Fibroblast of villous mesenchyme (primary cell): Measurements from ENCODE around the gene B4GALNT4. TPM values are rescaled to one million over a fixed set of nuclear protein-coding genes. Genes with fewer than 3 reads are reported as not detected.
"Not testable (repeated sequence)": the region's sequence is repeated elsewhere in the genome, so short reads cannot be mapped to it uniquely, and the experiment has no call there.

ENCODE experiments used
- DNase-seq: peaks from one replicate; pipeline ENCODE4 v3.0.0-alpha.2; 2010; ENCODE audit warnings: low read depth
- H3K4me3 ChIP-seq: 2 replicates; pipeline ENCODE4 v1.5.1; 2011; ENCODE audit warnings: low read depth, mild to moderate bottlenecking, low read length
- total RNA-seq: library from RNA; depleted of rRNA; stranded (reverse); fragments of >200 nt; gene quantifications from 2 replicates; pipeline ENCODE4 v1.2.3, GENCODE V29; 2012
- TF ChIP-seq, protein P1 (sequence below): IDR thresholded peaks from 2 replicates; pipeline ENCODE4 v1.5.1; 2012; ENCODE audit warnings: low read depth, mild to moderate bottlenecking, low read length; ENCODE audit not compliant: insufficient read depth

The B4GALNT4 gene
- total RNA-seq, 1 donor, result 0.43 TPM

DNA sequence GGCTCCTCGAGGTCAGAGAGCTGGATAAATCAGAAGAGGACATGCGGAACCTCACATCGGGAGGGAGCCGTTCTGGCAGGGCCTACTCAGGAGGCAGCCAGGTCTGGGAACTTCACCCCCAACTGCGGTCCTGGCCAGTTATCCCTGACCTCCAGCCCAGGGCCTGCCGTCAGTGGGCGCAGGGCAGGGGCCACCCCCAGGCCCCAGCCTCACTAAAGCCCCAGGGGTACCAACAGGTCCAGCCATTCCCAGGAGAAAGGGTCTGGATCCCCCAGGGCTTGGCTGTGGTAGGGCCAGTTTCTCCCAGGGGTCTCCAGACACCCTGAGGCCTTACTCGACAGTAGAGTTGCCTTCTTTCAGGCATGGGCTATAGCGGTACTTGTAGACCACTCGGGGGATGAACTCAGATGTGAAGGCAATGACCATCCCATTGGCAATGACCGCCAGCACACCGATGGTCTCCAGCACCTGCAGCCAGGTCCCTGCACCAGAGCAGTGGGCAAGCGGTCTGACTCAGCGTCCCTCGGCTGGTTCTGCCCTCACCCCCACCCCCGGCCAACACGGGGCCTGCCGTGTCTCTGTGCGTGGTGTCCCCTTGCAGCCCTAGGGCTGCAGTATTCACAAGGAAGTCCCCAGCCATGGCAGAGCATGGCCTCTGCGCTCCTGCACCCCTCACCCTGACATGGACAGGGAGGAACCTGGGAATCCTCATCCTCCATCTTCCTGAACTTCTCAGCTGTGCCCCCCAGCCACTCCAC, 50.1 kb downstream of the B4GALNT4 start:
- DNase-seq, result no peak
- TF ChIP-seq, protein P1, sequence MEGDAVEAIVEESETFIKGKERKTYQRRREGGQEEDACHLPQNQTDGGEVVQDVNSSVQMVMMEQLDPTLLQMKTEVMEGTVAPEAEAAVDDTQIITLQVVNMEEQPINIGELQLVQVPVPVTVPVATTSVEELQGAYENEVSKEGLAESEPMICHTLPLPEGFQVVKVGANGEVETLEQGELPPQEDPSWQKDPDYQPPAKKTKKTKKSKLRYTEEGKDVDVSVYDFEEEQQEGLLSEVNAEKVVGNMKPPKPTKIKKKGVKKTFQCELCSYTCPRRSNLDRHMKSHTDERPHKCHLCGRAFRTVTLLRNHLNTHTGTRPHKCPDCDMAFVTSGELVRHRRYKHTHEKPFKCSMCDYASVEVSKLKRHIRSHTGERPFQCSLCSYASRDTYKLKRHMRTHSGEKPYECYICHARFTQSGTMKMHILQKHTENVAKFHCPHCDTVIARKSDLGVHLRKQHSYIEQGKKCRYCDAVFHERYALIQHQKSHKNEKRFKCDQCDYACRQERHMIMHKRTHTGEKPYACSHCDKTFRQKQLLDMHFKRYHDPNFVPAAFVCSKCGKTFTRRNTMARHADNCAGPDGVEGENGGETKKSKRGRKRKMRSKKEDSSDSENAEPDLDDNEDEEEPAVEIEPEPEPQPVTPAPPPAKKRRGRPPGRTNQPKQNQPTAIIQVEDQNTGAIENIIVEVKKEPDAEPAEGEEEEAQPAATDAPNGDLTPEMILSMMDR, result no peak
- H3K4me3 ChIP-seq, result no peak overlapping the region

DNA sequence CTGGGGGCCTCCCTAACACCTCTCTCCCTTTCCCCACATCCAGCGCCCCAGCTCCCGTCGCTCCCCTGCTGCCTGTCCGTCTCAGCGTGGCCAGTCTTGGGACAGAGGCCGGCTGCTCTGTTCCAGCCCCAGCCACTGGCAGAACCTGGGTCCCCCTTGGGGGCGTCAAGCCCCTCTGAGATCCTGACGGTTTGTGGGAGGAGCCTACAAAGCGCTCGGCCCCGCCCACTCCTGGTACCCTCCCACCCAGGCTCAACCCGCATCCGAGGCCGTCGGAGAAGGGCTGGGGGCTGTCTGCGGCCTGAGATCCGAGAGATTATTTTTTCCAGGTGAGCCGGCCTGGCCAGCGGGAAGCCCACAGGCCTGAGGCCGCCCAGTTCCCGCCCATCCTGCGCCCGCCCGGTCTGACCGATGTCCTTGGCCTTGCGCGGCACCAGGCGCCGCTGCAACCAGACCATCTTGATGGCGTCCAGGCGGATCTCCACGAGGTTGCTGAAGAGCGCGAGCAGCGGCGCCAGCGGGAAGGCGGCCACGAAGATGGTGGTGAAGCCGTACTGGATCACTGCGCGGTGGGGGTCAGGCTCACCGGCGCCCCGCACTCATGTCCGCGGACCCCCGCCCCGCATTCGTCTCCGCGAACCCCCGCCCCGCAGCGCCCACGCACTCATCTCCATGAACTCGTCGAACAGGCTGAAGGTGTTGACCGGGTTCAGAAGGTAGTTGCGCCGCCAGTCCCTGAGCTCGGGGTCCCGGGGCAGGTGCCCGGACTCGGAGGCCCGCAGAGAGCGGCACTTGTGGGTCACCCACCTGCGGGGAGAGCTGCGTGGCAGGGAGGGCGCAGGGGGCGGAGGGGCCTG, 51.0 kb downstream of the B4GALNT4 start:
- no peak for DNase-seq
- TF ChIP-seq, protein P1, result no peak
- H3K4me3 ChIP-seq, result no peak overlapping the region

DNA sequence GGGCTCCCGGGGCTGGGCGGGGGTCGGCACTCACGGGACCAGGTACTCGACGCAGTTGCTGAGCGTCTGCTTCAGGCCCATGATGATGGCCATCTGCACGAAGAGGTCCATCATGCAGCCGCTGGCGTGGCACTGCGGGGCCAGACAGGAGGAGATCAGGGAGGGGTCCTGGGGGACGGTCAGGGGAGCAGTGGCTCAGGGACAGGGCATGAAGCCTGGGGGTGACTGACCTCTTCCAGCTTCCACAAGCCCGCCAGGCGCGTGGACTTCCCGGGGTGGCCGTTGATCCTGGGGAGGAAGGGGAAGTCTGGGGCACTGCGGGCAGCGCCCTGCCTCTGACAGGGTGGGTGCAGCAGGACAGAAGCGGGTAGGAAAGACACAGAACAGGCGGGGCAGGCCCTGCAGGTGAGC, 51.6 kb downstream of the B4GALNT4 start:
- DNase-seq, result no peak
- no peak overlapping the region for H3K4me3 ChIP-seq
- TF ChIP-seq, protein P1, result no peak

DNA sequence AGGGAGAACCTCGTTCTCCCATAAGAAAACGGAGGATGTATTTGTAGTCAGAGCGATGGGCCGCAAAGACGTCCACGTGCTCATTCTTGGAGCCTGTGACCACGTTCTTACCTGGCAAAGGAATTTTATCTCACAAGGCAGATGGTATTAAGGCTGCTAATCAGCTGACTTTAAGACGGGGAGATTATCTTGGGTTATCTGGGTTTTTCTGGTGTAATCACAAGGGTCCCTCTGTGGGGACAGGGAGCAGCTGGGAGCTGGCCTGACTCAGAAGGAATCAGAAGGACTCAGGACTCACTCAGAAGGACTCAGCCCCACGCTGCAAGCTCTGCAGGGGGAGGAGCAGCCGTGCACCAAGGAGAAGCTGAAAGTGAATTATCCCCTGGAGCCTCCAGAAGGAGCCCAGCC, 53.0 kb downstream of the B4GALNT4 start:
- no peak overlapping the region for H3K4me3 ChIP-seq
- TF ChIP-seq, protein P1, result no peak
- DNase-seq, result no peak

DNA sequence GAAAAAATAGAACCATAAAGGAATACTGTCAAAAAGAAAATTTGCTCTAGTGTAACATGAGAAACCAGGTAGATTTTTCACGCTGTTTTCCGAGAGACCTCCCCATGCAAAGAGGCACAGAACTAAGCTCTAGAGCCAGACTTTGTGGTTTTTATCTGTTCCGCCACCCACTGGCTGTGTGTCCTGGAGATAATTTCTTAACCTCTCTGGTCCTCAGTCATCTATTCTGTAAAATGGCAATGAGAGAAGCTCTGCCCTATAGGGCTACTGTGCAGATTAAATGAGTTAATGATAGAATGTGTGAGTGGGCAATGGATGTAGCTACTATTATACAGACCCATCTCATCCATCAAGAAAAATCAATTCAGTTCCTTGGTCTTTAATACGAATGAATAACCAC, 54.9 kb downstream of the B4GALNT4 start:
- no peak for DNase-seq
- no peak overlapping the region for H3K4me3 ChIP-seq
- TF ChIP-seq, protein P1, result no peak

DNA sequence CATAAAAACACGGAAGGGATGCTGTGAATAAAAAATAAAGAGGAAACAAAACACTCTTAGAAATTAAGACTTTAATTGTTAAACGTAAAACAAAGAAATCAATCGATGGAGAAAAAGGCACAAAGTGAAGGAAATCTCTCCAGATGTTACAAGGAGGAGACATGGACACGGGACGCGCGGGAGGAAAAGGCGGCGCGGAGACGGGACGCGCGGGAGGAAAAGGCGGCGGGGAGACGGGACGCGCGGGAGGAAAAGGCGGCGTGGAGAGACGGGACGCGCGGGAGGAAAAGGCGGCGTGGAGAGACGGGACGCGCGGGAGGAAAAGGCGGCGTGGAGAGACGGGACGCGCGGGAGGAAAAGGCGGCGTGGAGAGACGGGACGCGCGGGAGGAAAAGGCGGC, 55.5 kb downstream of the B4GALNT4 start:
- H3K4me3 ChIP-seq, DNase-seq: not testable (repeated sequence)

DNA sequence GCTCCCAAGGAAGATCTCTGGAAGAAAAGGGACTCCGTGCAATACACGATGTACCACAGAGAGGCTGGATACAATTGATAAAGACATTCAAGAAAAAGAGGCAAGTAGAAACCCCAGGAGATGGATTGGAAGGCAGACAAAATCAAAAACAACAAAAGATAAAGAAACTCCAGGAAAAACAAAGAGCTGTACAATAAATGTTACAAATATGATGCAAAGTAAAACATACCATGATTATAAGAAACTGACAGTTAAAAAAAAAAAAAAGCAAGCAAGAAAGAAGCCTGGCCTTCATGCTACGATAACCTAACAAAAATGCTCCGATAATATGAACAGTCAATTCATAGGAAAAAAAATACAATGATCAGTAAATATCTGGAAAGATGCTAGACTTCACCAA, 56.0 kb downstream of the B4GALNT4 start:
- DNase-seq, result no peak
- H3K4me3 ChIP-seq, result no peak overlapping the region
- TF ChIP-seq, protein P1, result no peak
